Muscle layer of colon (tissue), 2 donors: ENCODE measurements around the gene RPL21.
"Not testable (repeated sequence)": the region's sequence is repeated elsewhere in the genome, so short reads cannot be mapped to it uniquely, and the experiment has no call there.

Source experiments
- H3K27ac ChIP-seq: one replicate; pipeline ENCODE4 v1.7.0; 2013; ENCODE audit warnings: low read depth, mild to moderate bottlenecking, low read length, moderate library complexity
- H3K27me3 ChIP-seq, 2 donors: one replicate each; pipeline ENCODE4 v1.7.0; 2013; ENCODE audit warnings: low read length in 2 of 2, mild to moderate bottlenecking in 2 of 2; ENCODE audit not compliant: insufficient read depth in 2 of 2, control insufficient read depth in 1 of 2
- H3K36me3 ChIP-seq: one replicate; pipeline ENCODE4 v1.7.0; 2013; ENCODE audit warnings: mild to moderate bottlenecking, low read length; ENCODE audit not compliant: insufficient read depth
- H3K4me1 ChIP-seq: one replicate; pipeline ENCODE4 v1.7.0; 2013; ENCODE audit warnings: mild to moderate bottlenecking, low read length; ENCODE audit not compliant: insufficient read depth
- H3K4me3 ChIP-seq, 2 donors: one replicate each; pipeline ENCODE4 v1.7.0; 2013; ENCODE audit warnings: low read length in 2 of 2, low read depth in 1 of 2, mild to moderate bottlenecking in 1 of 2, moderate library complexity in 1 of 2
- H3K9ac ChIP-seq: one replicate; pipeline ENCODE4 v1.7.0; 2013; ENCODE audit warnings: low read length
- H3K9me3 ChIP-seq: one replicate; pipeline ENCODE4 v1.7.0; 2013; ENCODE audit warnings: mild to moderate bottlenecking, low read length
- donor health status: abdominal sarcoma.
- donor health status: Adenocarcinoma of cecum.

The RPL21 gene

DNA sequence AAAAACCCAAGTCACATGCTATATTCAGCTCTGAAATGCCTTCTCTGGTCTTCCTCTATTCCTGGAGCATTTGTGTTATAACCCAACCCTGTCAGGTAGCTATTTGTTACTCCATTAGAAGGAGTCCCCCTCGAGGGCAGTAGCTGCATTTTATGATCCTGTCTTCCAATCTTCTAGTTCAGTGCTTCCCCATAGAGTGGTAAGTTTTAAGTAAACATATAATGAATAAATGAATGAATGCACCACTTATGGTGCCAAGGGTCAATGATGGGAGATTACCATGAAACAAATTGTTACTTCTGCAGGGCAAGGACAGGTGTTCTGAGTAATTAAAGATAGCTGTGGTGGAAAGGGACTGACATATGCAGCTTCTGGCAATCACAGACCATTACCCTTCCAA, 23.3 kb downstream of the RPL21 start:
- Histone ChIP-seq H3K36me3 (peaks cover 6% of the 10 kb centered on the region), H3K27me3 (no peaks in the 10 kb centered on the region), H3K27ac (no peak overlapping the region), H3K9ac (no peak overlapping the region), H3K4me3 (no peak overlapping the region), H3K4me1 (peaks cover 16% of the 10 kb centered on the region), H3K9me3 (no peaks in the 10 kb centered on the region)

DNA sequence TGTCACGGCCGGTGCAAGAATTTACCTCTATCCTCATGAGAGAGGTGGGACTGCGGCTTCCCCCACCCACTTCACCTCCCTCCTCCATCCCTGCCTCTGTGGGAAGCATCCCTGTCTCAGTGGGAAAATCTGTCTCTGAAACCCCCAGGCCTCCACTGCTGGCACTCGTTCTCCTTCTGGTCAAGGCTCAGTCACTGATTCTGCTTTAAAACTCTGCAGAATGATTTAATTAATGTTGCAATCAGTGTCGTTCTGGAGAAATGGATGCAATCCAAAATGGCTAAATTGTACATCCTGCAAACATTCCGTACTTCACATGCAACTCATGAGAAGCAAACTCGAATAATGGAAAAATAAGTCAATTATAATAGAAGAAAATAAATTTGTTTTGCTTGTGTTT, 24.8 kb downstream of the RPL21 start:
- Histone ChIP-seq H3K9me3 (no peaks in the 10 kb centered on the region), H3K36me3 (peaks cover 6% of the 10 kb centered on the region), H3K27ac (no peak overlapping the region), H3K4me1 (peaks cover 16% of the 10 kb centered on the region), H3K27me3 (no peaks in the 10 kb centered on the region), H3K4me3 (no peak overlapping the region), H3K9ac (no peak overlapping the region)

DNA sequence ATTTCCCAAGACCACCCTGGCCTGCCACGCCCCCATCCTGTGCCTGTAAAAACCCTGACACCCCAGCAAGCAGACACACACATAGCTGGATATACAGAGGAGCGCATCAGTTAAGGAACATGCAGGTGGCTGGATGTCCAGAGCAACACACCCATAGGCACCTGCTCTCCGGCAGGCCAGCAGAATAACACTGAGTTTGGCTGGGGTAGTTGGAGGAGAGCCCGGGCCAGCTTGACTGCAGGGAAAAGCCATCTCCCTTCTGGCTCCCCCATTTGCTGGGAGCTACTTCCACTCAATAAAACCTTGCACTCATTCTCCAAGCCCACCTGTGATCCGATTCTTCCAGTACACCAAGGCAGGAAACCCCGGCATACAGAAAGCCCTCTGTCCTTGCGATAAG, 28.1 kb downstream of the RPL21 start:
- no peaks in the 10 kb centered on the region for H3K9me3 ChIP-seq
- no peak overlapping the region for H3K9ac ChIP-seq
- no peaks in the 10 kb centered on the region for H3K27me3 ChIP-seq
- H3K36me3 ChIP-seq, result no peaks in the 10 kb centered on the region
- no peaks in the 10 kb centered on the region for H3K4me1 ChIP-seq
- H3K27ac ChIP-seq, result no peak overlapping the region
- no peak overlapping the region for H3K4me3 ChIP-seq

DNA sequence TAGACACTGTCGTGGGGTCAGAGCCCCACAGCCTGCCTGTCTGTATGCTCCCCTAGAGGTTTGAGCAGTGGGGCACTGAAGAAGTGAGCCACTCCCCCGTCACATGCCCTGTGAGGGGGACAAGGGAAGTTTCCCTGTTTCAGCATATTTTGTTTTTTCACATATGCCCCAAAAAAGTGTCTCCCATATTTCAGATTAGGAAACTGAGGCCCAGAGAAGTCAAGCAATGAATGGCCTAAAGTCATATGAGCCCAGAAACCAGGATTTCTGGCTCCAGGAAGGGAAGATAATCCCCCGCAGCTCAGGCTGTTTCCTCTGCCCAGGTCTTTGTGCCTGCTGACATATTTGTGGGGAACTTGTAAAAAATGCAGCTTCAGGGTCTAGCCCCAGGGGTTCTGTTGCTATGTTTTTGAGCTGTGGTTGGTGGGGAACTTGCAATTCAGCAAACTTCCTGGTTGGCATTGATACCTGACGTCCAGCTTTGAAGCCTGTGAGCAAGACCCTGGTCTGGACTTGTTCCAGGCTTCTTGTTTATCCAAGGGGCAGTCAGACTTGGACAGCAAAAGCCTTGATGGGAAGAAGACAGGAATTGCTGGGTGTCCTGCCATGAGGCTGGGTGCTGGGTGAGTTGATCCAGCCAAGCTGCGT, 28.8 kb downstream of the RPL21 start:
- H3K9me3 ChIP-seq, result no peaks in the 10 kb centered on the region
- no peaks in the 10 kb centered on the region for H3K27me3 ChIP-seq
- H3K9ac ChIP-seq, result no peak overlapping the region
- no peak overlapping the region for H3K27ac ChIP-seq
- no peaks in the 10 kb centered on the region for H3K36me3 ChIP-seq
- no peaks in the 10 kb centered on the region for H3K4me1 ChIP-seq
- no peak overlapping the region for H3K4me3 ChIP-seq

DNA sequence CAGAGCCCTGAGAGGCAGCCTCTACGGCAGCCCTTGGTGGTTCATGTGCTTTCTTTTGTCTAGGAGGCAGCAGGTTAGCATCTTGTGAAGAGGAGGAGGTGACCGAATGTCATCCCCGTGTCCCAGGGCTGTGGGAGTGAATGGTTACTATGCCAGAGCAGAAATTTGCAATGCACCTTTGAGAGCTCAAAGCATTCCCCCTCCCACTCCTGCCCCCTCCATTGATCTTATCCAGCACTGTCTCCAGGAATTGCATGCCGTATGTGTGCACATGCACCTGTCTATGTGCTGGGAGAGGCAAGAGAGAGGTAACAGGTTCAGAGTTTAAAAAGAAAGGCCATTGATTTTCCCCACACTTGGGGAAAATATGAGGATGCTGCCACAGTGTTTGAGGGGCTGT, 29.5 kb downstream of the RPL21 start:
- no peak overlapping the region for H3K27ac ChIP-seq
- no peak overlapping the region for H3K4me3 ChIP-seq
- H3K9me3 ChIP-seq, result no peaks in the 10 kb centered on the region
- H3K27me3 ChIP-seq, result no peaks in the 10 kb centered on the region
- no peaks in the 10 kb centered on the region for H3K36me3 ChIP-seq
- no peaks in the 10 kb centered on the region for H3K4me1 ChIP-seq
- H3K9ac ChIP-seq, result no peak overlapping the region

DNA sequence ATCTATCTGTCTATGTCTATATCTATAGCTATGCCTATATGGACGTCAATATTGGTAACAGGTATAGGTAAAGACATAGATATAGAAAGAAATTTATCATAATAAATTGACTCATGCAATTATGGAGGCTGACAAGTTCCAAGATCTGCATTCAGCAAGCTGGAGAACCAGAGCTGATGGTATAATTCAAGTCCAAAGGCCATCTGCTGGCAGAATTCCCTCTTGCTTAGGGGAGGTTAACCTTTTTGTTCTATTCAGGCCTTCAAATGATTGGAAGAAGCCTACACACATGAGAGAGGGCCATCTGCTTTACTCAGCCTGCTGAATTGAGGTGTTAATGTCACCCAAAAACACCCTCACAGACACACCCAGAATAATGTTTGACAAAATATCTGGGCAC, 30.1 kb downstream of the RPL21 start:
- H3K27ac ChIP-seq, result no peak overlapping the region
- H3K27me3 ChIP-seq, result no peaks in the 10 kb centered on the region
- H3K4me1 ChIP-seq, result no peaks in the 10 kb centered on the region
- no peaks in the 10 kb centered on the region for H3K9me3 ChIP-seq
- H3K36me3 ChIP-seq, result no peaks in the 10 kb centered on the region
- H3K9ac ChIP-seq, result no peak overlapping the region
- no peak overlapping the region for H3K4me3 ChIP-seq

DNA sequence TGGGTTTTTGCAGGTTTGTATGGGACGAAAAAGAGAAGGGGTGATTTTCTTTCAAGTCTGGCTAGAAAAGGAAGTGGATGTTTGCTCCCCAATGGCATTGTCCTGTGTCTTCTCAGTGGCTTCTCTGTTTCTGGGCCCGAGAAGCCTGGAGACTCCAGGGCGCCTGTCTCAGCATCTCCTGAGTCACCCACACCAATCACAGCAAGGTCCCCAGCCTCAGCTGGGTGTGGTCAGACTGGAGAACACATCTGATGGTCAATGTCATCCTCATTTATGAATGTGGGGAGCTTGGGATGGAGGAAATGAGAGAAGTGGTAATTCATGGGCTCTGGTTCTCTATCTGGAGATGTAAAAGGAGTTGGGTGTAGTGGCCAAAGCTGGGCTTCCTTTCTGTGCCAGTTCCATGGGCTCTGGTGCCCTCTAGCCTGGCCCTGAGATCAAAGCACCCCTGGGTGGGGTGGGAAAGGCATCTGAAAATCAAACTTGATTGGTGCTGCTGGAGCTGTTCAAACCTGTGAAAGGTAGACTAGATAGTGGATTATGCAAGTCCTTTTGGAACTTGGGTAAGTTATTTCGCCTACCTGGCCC, 32.6 kb downstream of the RPL21 start:
- no peaks in the 10 kb centered on the region for H3K4me1 ChIP-seq
- H3K9me3 ChIP-seq, result no peaks in the 10 kb centered on the region

DNA sequence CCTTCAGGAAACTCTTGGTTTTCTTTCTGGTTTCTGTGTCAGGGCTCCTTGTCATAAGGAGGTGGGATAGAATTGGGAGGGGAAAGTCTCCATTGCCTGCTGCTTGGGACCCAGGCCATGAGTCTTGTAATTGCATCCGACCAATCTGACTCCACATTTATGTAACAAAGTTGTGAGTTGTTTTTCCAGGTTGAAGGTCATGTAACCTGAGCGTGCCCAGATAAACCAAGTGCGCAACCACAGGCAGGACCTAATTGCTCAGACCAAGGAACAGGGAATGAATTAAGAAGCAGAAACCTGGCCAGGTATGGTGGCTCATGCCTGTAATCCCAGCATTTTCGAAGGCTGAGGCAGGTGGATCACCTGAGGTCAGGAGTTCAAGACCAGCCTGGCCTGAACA, 37.0 kb downstream of the RPL21 start:
- Histone ChIP-seq H3K4me3 (no peak overlapping the region), H3K9ac (no peak overlapping the region), H3K27ac (no peak overlapping the region), H3K36me3 (no peaks in the 10 kb centered on the region), H3K27me3 (no peaks in the 10 kb centered on the region), H3K4me1 (no peaks in the 10 kb centered on the region), H3K9me3 (no peaks in the 10 kb centered on the region)

More for the DNA sequence above, 32.6 kb downstream of the RPL21 start:
- Histone ChIP-seq H3K4me3 (no peak overlapping the region), H3K27ac (no peak overlapping the region), H3K9ac (no peak overlapping the region), H3K27me3 (no peaks in the 10 kb centered on the region), H3K36me3 (no peaks in the 10 kb centered on the region)

DNA sequence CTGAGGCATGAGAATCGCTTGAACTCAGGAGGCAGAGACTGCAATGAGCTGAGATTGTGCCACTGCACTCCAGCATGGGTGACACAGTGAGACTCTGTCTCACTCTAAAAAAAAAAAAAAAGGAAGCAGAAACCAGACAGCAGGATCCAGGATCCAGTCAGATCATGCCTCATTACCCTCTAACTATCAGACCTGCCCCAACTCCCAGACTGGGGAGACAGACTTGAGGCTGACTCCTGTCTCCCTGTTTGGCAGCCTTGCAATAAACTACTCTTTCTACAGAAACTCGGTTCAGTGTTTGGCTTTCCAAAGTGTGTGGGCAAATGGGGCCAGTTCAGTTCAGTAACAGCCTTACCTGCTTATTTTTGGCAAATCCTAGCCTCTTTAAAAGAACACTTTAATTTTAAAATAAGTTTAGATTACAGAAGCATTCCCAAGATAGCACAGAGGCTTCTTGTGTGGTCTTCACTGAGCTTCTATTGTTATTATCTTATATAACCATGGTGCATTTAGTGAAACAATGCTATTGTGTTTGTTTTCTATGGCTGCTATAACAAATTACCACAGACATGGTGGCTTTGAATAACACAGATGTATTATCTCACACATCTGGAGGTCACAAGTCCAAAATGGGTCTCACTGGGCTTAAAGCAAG, 37.8 kb downstream of the RPL21 start:
- H3K9ac ChIP-seq, result no peak overlapping the region
- no peaks in the 10 kb centered on the region for H3K36me3 ChIP-seq
- H3K4me3 ChIP-seq, result no peak overlapping the region
- no peaks in the 10 kb centered on the region for H3K9me3 ChIP-seq
- no peak overlapping the region for H3K27ac ChIP-seq
- H3K27me3 ChIP-seq, result no peaks in the 10 kb centered on the region
- H3K4me1 ChIP-seq, result no peaks in the 10 kb centered on the region

DNA sequence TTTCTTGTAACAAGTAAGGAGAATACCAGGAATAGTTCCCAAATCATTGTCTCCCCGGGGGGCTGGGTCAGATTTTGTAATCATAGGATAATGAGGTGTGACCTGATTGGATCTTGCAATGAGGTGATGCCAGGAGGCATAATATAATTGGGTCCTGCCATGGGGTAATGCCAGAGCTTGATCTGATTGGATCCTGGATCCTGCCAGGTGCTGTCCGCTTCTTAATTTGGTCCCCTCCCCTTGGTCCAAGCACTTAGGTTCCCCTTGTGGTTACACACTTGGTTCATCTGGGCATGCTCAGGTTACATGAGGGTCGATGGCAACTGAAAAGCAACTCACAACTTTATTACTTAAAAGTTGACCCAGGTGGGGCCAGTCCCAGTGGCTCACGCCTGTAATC, 39.4 kb downstream of the RPL21 start:
- H3K4me3 ChIP-seq, result no peak overlapping the region
- H3K9ac ChIP-seq, result no peak overlapping the region

DNA sequence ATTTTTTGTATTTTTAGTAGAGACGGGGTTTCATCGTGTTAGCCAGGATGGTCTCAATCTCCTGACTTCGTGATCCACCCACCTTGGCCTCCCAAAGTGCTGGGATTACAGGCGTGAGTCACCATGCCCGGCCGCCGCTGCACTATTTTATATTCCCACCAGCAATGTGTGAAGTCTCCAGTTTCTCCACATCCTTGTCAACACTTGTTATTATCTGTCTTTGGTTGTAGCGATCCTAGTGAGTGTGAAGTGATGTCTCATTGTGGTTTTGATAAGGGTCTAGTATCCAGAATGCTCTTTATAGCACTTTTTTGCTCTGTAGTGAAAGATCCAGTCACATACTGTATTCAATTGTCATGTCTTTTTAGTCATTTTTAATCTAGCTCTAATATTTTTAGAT, 40.6 kb downstream of the RPL21 start:
- H3K27me3 ChIP-seq, H3K27ac ChIP-seq, H3K36me3 ChIP-seq, H3K9me3 ChIP-seq, H3K9ac ChIP-seq, H3K4me3 ChIP-seq, H3K4me1 ChIP-seq: not testable (repeated sequence)

More for the DNA sequence above, 39.4 kb downstream of the RPL21 start:
- no peaks in the 10 kb centered on the region for H3K27me3 ChIP-seq
- no peaks in the 10 kb centered on the region for H3K36me3 ChIP-seq
- H3K27ac ChIP-seq, result no peak overlapping the region
- H3K4me1 ChIP-seq, result no peaks in the 10 kb centered on the region
- no peaks in the 10 kb centered on the region for H3K9me3 ChIP-seq
